Caco-2 (cell line): ENCODE results near the gene PPIL4. TPM values are rescaled to one million over a fixed set of nuclear protein-coding genes. Genes with fewer than 3 reads are reported as not detected.

ENCODE experiments used
- BruUV-seq: library from RNA; stranded (reverse); fragments of 400-500 nt; replicated peaks from 2 replicates; lab custom pipeline; 2021; lab: Mats Ljungman, UMichigan
- CTCF ChIA-PET: fragments of 300-600 bp; sonication (Branson Sonifier 250); formaldehyde crosslinking; loops from one replicate; lab custom pipeline; 2022; ENCODE audit warnings: antibody characterized with exemption; lab: Charles Lee
- POLR2A ChIA-PET: fragments of 300-600 bp; sonication (Branson Sonifier 250); formaldehyde crosslinking; loops from one replicate; lab custom pipeline; 2022; ENCODE audit warnings: antibody characterized with exemption; lab: Charles Lee
- DNase-seq, 2 experiments: peaks; one replicate each; pipeline versions ENCODE4 v3.0.0 to v3.0.0-alpha.2; 2020 to 2022
- H3K27me3 ChIP-seq: replicated peaks from 2 replicates; pipeline ENCODE4 v1.6.0; 2011; ENCODE audit warnings: low read length; ENCODE audit not compliant: control insufficient read depth, insufficient read depth
- H3K36me3 ChIP-seq: 2 replicates; pipeline ENCODE4 v1.5.1; 2011; ENCODE audit warnings: low read length; ENCODE audit not compliant: control insufficient read depth, insufficient read depth
- H3K4me1 ChIP-seq: fragments of 250-450 bp; sonication (Bioruptor Pico); 2 replicates; pipeline ENCODE4 v1.5.1; 2020; ENCODE audit warnings: mild to moderate bottlenecking
- H3K4me3 ChIP-seq: 2 replicates; pipeline ENCODE4 v1.5.1; 2011; ENCODE audit warnings: low read depth, mild to moderate bottlenecking, control low read depth, low read length
- H3K9me3 ChIP-seq: fragments of 250-450 bp; sonication (Bioruptor Pico); 2 replicates; pipeline ENCODE4 v1.5.1; 2020; ENCODE audit warnings: mild to moderate bottlenecking, moderate library complexity
- H3K27ac Mint-ChIP-seq: one replicate; pipeline ENCODE4 v1.8.0; 2022; ENCODE audit warnings: mixed read lengths; ENCODE audit not compliant: unreplicated experiment
- H3K27me3 Mint-ChIP-seq: one replicate; pipeline ENCODE4 v1.8.0; 2022; ENCODE audit warnings: mixed read lengths; ENCODE audit not compliant: insufficient read depth, unreplicated experiment
- H3K36me3 Mint-ChIP-seq: one replicate; pipeline ENCODE4 v1.8.0; 2022; ENCODE audit warnings: mild to moderate bottlenecking, mixed read lengths; ENCODE audit not compliant: insufficient read depth, unreplicated experiment
- H3K4me1 Mint-ChIP-seq: one replicate; pipeline ENCODE4 v1.8.0; 2022; ENCODE audit warnings: low read depth, mixed read lengths; ENCODE audit not compliant: unreplicated experiment
- H3K4me3 Mint-ChIP-seq: one replicate; pipeline ENCODE4 v1.8.0; 2022; ENCODE audit warnings: mild to moderate bottlenecking, moderate library complexity, mixed read lengths; ENCODE audit not compliant: unreplicated experiment
- H3K9me3 Mint-ChIP-seq: one replicate; pipeline ENCODE4 v1.8.0; 2022; ENCODE audit warnings: mixed read lengths; ENCODE audit not compliant: unreplicated experiment
- CTCF ChIP-seq, 2 experiments: fragments of 200-600 bp in 1 of 2; IDR thresholded peaks; 1 replicate in 1 of 2; 2 replicates in 1 of 2; pipeline versions ENCODE4 v1.5.1 to v1.8.0; 2011 to 2022; ENCODE audit warnings: antibody characterized with exemption in 1 of 2, control low read depth in 1 of 2, inconsistent platforms in 1 of 2, low read depth in 1 of 2, low read length in 1 of 2, mild to moderate bottlenecking in 1 of 2, moderate library complexity in 1 of 2; ENCODE audit not compliant: insufficient read depth in 1 of 2, severe bottlenecking in 1 of 2, unreplicated experiment in 1 of 2
- intact Hi-C: fragments of 100-400 bp; cut with micrococcal nuclease; formaldehyde crosslinking; loops from one replicate; pipeline ENCODE4 v1.10.0; 2022; ENCODE audit not compliant: unreplicated experiment
- total RNA-seq: library from RNA; stranded (reverse); gene quantifications from 2 replicates; pipeline ENCODE4 v1.2.3, GENCODE V29; 2022

Gene PPIL4
- total RNA-seq, 1 experiment from 2014 or later: 28.4 TPM

- ChIA-PET CTCF (interaction anchor here (0.7 kb wide), 1 partner anchor 452 kb away, joined by 3 read pairs; no protein-coding TSS in a partner anchor), POLR2A (no interaction called here)
- TSS peak; percentile 38 for BruUV-seq
- no peaks in the 10 kb centered on the region for H3K9me3 ChIP-seq
- Mint-ChIP-seq H3K4me3 (peak overlapping the region; percentile 81), H3K4me1 (peaks cover 12% of the 10 kb centered on the region), H3K27me3 (no peaks in the 10 kb centered on the region), H3K9me3 (no peaks in the 10 kb centered on the region), H3K27ac (peak overlapping the region; percentile 84), H3K36me3 (peaks cover 4% of the 10 kb centered on the region)
- 0 out of 2 replicates have a peak, but pooled peaks cover 6% of the 10 kb centered on the region for H3K4me1 ChIP-seq
- H3K36me3 ChIP-seq: no peaks in the 10 kb centered on the region
- no peak for TF ChIP-seq CTCF (IDR thresholded peaks at IDR 0.05; ENCODE audit: insufficient read depth in 1 of 2, low read depth in 1 of 2, low read length in 1 of 2, severe bottlenecking in 1 of 2, unreplicated experiment in 1 of 2)
- no peak for DNase-seq
- intact Hi-C loops: no loop called here
- peak overlapping the region; percentile 28 for H3K4me3 ChIP-seq
- no peaks in the 10 kb centered on the region for H3K27me3 ChIP-seq
Measured at GRCh38 chr6:149483849-149484655, 61.8 kb downstream of the PPIL4 start.

GRCh38 chr6:149483334-149483725, 62.5 kb downstream of the PPIL4 start:
- peaks cover 4% of the 10 kb centered on the region for H3K36me3 Mint-ChIP-seq
- H3K27me3 ChIP-seq: no peaks in the 10 kb centered on the region
- no peak for TF ChIP-seq CTCF (IDR thresholded peaks at IDR 0.05; ENCODE audit: insufficient read depth in 1 of 2, low read depth in 1 of 2, low read length in 1 of 2, severe bottlenecking in 1 of 2, unreplicated experiment in 1 of 2)
- no peak for DNase-seq
- CTCF ChIA-PET: no interaction called here
- peaks cover 12% of the 10 kb centered on the region for H3K4me1 Mint-ChIP-seq
- no peaks in the 10 kb centered on the region for H3K36me3 ChIP-seq
- no peaks in the 10 kb centered on the region for H3K9me3 ChIP-seq
- no peaks in the 10 kb centered on the region for H3K9me3 Mint-ChIP-seq
- POLR2A ChIA-PET: no interaction called here
- intact Hi-C loops: no loop called here
- no TSS peak for BruUV-seq
- 0 out of 2 replicates have a peak, but pooled peaks cover 6% of the 10 kb centered on the region for H3K4me1 ChIP-seq
- no peak overlapping the region for H3K4me3 Mint-ChIP-seq
- no peak overlapping the region for H3K4me3 ChIP-seq
- H3K27me3 Mint-ChIP-seq: no peaks in the 10 kb centered on the region
- H3K27ac Mint-ChIP-seq: no peak overlapping the region

GRCh38 chr6:149482545-149483333, 63.1 kb downstream of the PPIL4 start:
- no peaks in the 10 kb centered on the region for H3K36me3 ChIP-seq
- intact Hi-C loops: no loop called here
- TF ChIP-seq CTCF (IDR thresholded peaks at IDR 0.05; ENCODE audit: insufficient read depth in 1 of 2, low read depth in 1 of 2, low read length in 1 of 2, severe bottlenecking in 1 of 2, unreplicated experiment in 1 of 2): no peak
- Mint-ChIP-seq H3K9me3 (no peaks in the 10 kb centered on the region), H3K4me3 (no peak overlapping the region), H3K27me3 (no peaks in the 10 kb centered on the region), H3K36me3 (peaks cover 4% of the 10 kb centered on the region), H3K27ac (no peak overlapping the region), H3K4me1 (peaks cover 12% of the 10 kb centered on the region)
- CTCF ChIA-PET: no interaction called here
- POLR2A ChIA-PET: no interaction called here
- BruUV-seq: no TSS peak
- DNase-seq: no peak
- 0 out of 2 replicates have a peak, but pooled peaks cover 6% of the 10 kb centered on the region for H3K4me1 ChIP-seq
- H3K9me3 ChIP-seq: no peaks in the 10 kb centered on the region
- no peak overlapping the region for H3K4me3 ChIP-seq
- no peaks in the 10 kb centered on the region for H3K27me3 ChIP-seq
